Measurements from ENCODE around the gene NDUFS5.

- TF ChIP-seq CTCF (IDR thresholded peaks at IDR 0.05; ENCODE audit: insufficient read depth, low read depth, low read length) (no peak), EZH2 (IDR thresholded peaks at IDR 0.05; ENCODE audit: insufficient read depth, low read length) (no peak)
These were observed 3.0 kb upstream of the NDUFS5 start for GRCh38 chr1:39023140-39023539.
